ENCODE results near the gene UBE2S.

GRCh38 chr19:55456347-55456746 lies 48.8 kb upstream of the UBE2S start:
- no peak for TF ChIP-seq CTCF (IDR thresholded peaks at IDR 0.05)
- TF ChIP-seq, protein P1, sequence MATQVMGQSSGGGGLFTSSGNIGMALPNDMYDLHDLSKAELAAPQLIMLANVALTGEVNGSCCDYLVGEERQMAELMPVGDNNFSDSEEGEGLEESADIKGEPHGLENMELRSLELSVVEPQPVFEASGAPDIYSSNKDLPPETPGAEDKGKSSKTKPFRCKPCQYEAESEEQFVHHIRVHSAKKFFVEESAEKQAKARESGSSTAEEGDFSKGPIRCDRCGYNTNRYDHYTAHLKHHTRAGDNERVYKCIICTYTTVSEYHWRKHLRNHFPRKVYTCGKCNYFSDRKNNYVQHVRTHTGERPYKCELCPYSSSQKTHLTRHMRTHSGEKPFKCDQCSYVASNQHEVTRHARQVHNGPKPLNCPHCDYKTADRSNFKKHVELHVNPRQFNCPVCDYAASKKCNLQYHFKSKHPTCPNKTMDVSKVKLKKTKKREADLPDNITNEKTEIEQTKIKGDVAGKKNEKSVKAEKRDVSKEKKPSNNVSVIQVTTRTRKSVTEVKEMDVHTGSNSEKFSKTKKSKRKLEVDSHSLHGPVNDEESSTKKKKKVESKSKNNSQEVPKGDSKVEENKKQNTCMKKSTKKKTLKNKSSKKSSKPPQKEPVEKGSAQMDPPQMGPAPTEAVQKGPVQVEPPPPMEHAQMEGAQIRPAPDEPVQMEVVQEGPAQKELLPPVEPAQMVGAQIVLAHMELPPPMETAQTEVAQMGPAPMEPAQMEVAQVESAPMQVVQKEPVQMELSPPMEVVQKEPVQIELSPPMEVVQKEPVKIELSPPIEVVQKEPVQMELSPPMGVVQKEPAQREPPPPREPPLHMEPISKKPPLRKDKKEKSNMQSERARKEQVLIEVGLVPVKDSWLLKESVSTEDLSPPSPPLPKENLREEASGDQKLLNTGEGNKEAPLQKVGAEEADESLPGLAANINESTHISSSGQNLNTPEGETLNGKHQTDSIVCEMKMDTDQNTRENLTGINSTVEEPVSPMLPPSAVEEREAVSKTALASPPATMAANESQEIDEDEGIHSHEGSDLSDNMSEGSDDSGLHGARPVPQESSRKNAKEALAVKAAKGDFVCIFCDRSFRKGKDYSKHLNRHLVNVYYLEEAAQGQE (IDR thresholded peaks at IDR 0.05; ENCODE audit: insufficient read depth in 1 of 2, low read depth in 2 of 2, low read length in 1 of 2), result no peak
